A549 treated with ZK216348 at 1 μM for 4 hours (cell line): Measurements from ENCODE around the gene DHCR24. TPM values are rescaled to one million over a fixed set of nuclear protein-coding genes. Genes with fewer than 3 reads are reported as not detected.

Experiments used
- total RNA-seq: library from RNA; stranded (reverse); fragments of 200-300 nt; extraction: Qiagen RNA extraction; gene quantifications from 5 replicates; pipeline ENCODE4 v1.2.3, GENCODE V29; 2022; ENCODE audit warnings: low read depth

DHCR24 gene
- total RNA-seq: 31.5 to 49.9 TPM (median 45.0 TPM) in 5 replicates

GRCh38 chr1:54886724-54887664 lies at the start of gene DHCR24:
Gene DHCR24, minus strand, starts transcription at chr1:54887195. Its CDS starts 76 bp downstream, at chr1:54887119.

DNA sequence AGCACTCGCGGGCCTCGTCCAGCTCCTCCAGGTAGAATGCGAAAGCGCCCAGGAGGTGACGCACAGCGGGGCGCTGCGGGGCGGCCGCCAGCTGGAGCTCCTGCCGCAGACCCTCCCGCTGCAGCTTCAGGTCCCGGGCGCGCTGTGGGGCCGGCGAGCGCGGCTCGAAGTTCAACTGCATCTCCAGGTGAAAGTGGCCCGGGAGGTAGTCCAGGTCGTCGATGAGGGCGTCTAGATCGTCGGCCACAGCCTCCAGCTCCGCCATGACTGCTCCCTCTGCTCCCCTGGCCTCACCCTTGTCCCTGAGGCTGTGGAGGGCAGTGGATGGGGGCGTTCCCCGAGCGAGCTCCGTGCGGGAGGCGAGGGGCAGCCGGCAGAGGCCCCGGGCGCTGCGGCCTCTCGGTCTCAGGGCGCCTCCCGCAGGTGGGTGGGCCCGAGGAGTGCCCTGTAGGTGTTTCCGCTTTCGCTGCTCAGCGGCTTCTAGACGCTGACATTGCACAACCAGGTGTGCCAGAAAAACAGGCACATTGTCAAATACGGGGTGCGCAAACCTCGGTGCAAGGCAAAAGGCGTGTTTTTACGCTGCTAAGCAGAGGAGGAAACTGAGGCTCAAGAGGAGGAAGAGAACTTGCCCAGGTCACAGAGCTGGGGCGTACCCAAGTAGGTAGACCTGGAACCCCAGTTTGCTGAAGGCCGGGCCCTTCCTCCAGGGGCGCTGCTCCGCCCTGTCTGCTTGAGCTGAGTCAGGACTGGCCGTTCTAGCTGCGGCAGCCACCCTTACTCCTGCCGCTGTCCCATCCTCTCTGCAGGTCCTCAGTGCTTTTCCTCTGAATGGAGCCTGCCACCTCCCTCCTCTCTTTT lies 85.9 kb downstream of the DHCR24 start, which contains the start of gene TTC22:
TSS of gene TTC22 (minus strand) at position 425 of the 861 bp plus-strand sequence. CDS start at position 265, 160 bp downstream.

Other genes starting within 250 kb of the DHCR24 start
- gene MROH7, start 245.4 kb downstream of the DHCR24 start, total RNA-seq: not detected in 5 replicates
- 24.9 to 40.9 TPM (median 28.5 TPM) in 5 replicates for gene TTC4, start 171.3 kb downstream of the DHCR24 start, total RNA-seq
- gene PARS2, start 122.7 kb downstream of the DHCR24 start, total RNA-seq: 3.2 to 4.9 TPM (median 4.2 TPM) in 5 replicates
- gene TTC22, start 85.9 kb downstream of the DHCR24 start, total RNA-seq: not detected in 5 replicates
- gene TMEM61, start 93.4 kb upstream of the DHCR24 start, total RNA-seq: 0.23 to 0.71 TPM (median 0.48 TPM) in 5 replicates
- not detected in 5 replicates for gene BSND, start 111.7 kb upstream of the DHCR24 start, total RNA-seq
- 1.8 to 4.5 TPM (median 3.0 TPM) in 5 replicates for gene PCSK9, start 152.4 kb upstream of the DHCR24 start, total RNA-seq